GM12878 (cell line): ENCODE measurements around the gene CTSE. TPM values are rescaled to one million over a fixed set of nuclear protein-coding genes. Genes with fewer than 3 reads are reported as not detected.

Source experiments
- ATAC-seq: fragments of 200-7000 bp; cut with Tn5 transposase; 3 replicates; pipeline ENCODE4 v1.9.1; 2020; ENCODE audit warnings: mild to moderate bottlenecking, moderate library complexity
- BruUV-seq: library from RNA; stranded (reverse); fragments of 400-500 nt; replicated peaks from 2 replicates; lab custom pipeline; 2021; lab: Mats Ljungman, UMichigan
- CTCF ChIA-PET: fragments of 300-600 bp; sonication (Branson Sonifier 250); formaldehyde crosslinking; extraction: SDS; loops from one replicate; lab custom pipeline; 2021; ENCODE audit warnings: inconsistent platforms; lab: Yijun Ruan, JAX
- POLR2A ChIA-PET: fragments of 350-600 bp; formaldehyde crosslinking; extraction: SDS; loops from one replicate; lab custom pipeline; 2021; ENCODE audit warnings: inconsistent platforms; lab: Charles Lee
- RAD21 ChIA-PET: fragments of 300-600 bp; sonication (Branson Sonifier 250); formaldehyde crosslinking; loops from one replicate; lab custom pipeline; 2023; ENCODE audit warnings: antibody characterized with exemption; ENCODE audit not compliant: unreplicated experiment; lab: Charles Lee
- SMC1A ChIA-PET: fragments of 300-600 bp; sonication (Branson Sonifier 250); formaldehyde crosslinking; loops from one replicate; lab custom pipeline; 2023; ENCODE audit not compliant: unreplicated experiment, uncharacterized antibody; lab: Charles Lee
- DNase-seq: peaks from one replicate; pipeline ENCODE4 v3.0.0-alpha.2; 2011; ENCODE audit warnings: low read depth, low spot score
- FAIRE-seq: peaks from 3 replicates; lab custom pipeline; 2011; peaks lifted over from hg19 to GRCh38; lab: Jason Lieb, UNC
- H2AFZ ChIP-seq: 2 replicates; pipeline ENCODE4 v1.6.0; 2011; ENCODE audit warnings: low read depth, low read length, control low read depth; ENCODE audit not compliant: control insufficient read depth
- H3K27ac ChIP-seq: 2 replicates; pipeline ENCODE4 v1.5.1; 2011; ENCODE audit warnings: control low read depth; ENCODE audit not compliant: control insufficient read depth, insufficient read depth
- H3K27me3 ChIP-seq, 2 experiments: replicated peaks in 1 of 2; 2 replicates each; pipeline versions ENCODE4 v1.6.0 to v1.6.1; 2011; ENCODE audit warnings: low read length in 1 of 2; ENCODE audit not compliant: control insufficient read depth in 2 of 2, insufficient read depth in 2 of 2
- H3K36me3 ChIP-seq, 2 experiments: 2 replicates each; pipeline ENCODE4 v1.5.1; 2011; ENCODE audit warnings: low read length in 1 of 2; ENCODE audit not compliant: control insufficient read depth in 2 of 2, insufficient read depth in 2 of 2
- H3K4me1 ChIP-seq: 2 replicates; pipeline ENCODE4 v1.6.1; 2011; ENCODE audit warnings: mild to moderate bottlenecking, low read length, moderate library complexity, mixed read lengths; ENCODE audit not compliant: control insufficient read depth, insufficient read depth
- H3K4me2 ChIP-seq: 2 replicates; pipeline ENCODE4 v1.6.0; 2011; ENCODE audit warnings: control low read depth; ENCODE audit not compliant: control insufficient read depth, insufficient read depth
- H3K4me3 ChIP-seq: fragments of 200-600 bp; sonication (generic); 2 replicates; pipeline ENCODE4 v1.5.1; 2016
- H3K79me2 ChIP-seq: 2 replicates; pipeline ENCODE4 v1.6.0; 2011; ENCODE audit warnings: low read length; ENCODE audit not compliant: control insufficient read depth, insufficient read depth
- H3K9ac ChIP-seq: 2 replicates; pipeline ENCODE4 v1.8.0; 2011; ENCODE audit warnings: low read length, control low read depth, mixed read lengths; ENCODE audit not compliant: control insufficient read depth, insufficient read depth
- H3K9me3 ChIP-seq: replicated peaks from 3 replicates; pipeline ENCODE4 v1.5.1; 2011; ENCODE audit warnings: mild to moderate bottlenecking, low read length; ENCODE audit not compliant: control insufficient read depth, insufficient read depth
- H4K20me1 ChIP-seq: 2 replicates; pipeline ENCODE4 v1.6.0; 2011; ENCODE audit not compliant: control insufficient read depth, insufficient read depth
- ASH2L ChIP-seq: fragments of 300-600, 200-600 bp; sonication (generic); IDR thresholded peaks from 2 replicates; pipeline ENCODE4 v1.6.1; 2017; ENCODE audit warnings: low read depth, mild to moderate bottlenecking, borderline replicate concordance
- BCL3 ChIP-seq: IDR thresholded peaks from 2 replicates; pipeline ENCODE4 v1.6.1; 2011; ENCODE audit warnings: borderline replicate concordance, low read depth, mild to moderate bottlenecking, moderate library complexity, low read length; ENCODE audit not compliant: insufficient read depth, poor library complexity, severe bottlenecking
- BMI1 ChIP-seq: fragments of 450-650 bp; IDR thresholded peaks from 2 replicates; pipeline ENCODE4 v1.6.1; 2016; ENCODE audit warnings: mild to moderate bottlenecking, moderate library complexity, borderline replicate concordance
- E2F8 ChIP-seq: fragments of 450-650 bp; IDR thresholded peaks from 2 replicates; pipeline ENCODE4 v1.6.1; 2018; ENCODE audit warnings: mild to moderate bottlenecking, low read depth, moderate library complexity; ENCODE audit not compliant: partially characterized antibody
- ELK1 ChIP-seq: IDR thresholded peaks from 2 replicates; pipeline ENCODE4 v1.6.1; 2012; ENCODE audit warnings: low read depth, low read length, improper control_type of control experiment
- EZH2 ChIP-seq: IDR thresholded peaks from 2 replicates; pipeline ENCODE4 v1.6.1; 2012; ENCODE audit warnings: low read depth, mild to moderate bottlenecking, control low read depth, inconsistent platforms, low read length, borderline replicate concordance; ENCODE audit not compliant: control insufficient read depth
- GATAD2B ChIP-seq: fragments of 450-650 bp; conservative IDR thresholded peaks from 2 replicates; pipeline ENCODE4 v1.6.1; 2017; ENCODE audit warnings: low read depth, mild to moderate bottlenecking, moderate library complexity
- IKZF2 ChIP-seq, 2 experiments: fragments of 450-650 bp; IDR thresholded peaks; 2 replicates each; pipeline ENCODE4 v1.6.1; 2017; ENCODE audit warnings: mild to moderate bottlenecking in 2 of 2, moderate library complexity in 2 of 2
- POU2F2 ChIP-seq: IDR thresholded peaks from 3 replicates; pipeline ENCODE4 v1.6.1; 2011; ENCODE audit warnings: low read depth, mild to moderate bottlenecking, low read length, borderline replicate concordance
- RCOR1 ChIP-seq: conservative IDR thresholded peaks from 2 replicates; pipeline ENCODE4 v1.6.1; 2012; ENCODE audit warnings: low read depth, low read length, improper control_type of control experiment
- SMARCA5 ChIP-seq: fragments of 450-650 bp; IDR thresholded peaks from 2 replicates; pipeline ENCODE4 v1.6.1; 2017; ENCODE audit warnings: mild to moderate bottlenecking
- TAF1 ChIP-seq: IDR thresholded peaks from 2 replicates; pipeline ENCODE4 v1.6.1; 2011; ENCODE audit warnings: mild to moderate bottlenecking, low read depth, low read length, borderline replicate concordance
- WGBS: methylation state at CpG from one replicate; pipeline ENCODE4 v1.1.6; 2016; ENCODE audit warnings: low lambda C conversion rate; ENCODE audit not compliant: insufficient replicate concordance, insufficient coverage; ENCODE audit errors: missing lambda C conversion rate; 5-methylcytosine and 5-hydroxymethylcytosine counted together
- in situ Hi-C: fragments of 300-500 bp; cut with MboI; formaldehyde crosslinking; loops from 9 replicates; pipeline ENCODE4 v1.14.3; 2018; ENCODE audit warnings: mixed read lengths
- intact Hi-C: fragments of 100-400 bp; cut with micrococcal nuclease; formaldehyde crosslinking; loops from one replicate; pipeline ENCODE4 v1.14.2; 2022; ENCODE audit not compliant: unreplicated experiment
- polyA plus RNA-seq, 11 experiments: library from polyadenylated mRNA; depleted of rRNA in 4 of 11; unstranded in 6 of 11; stranded (reverse) in 5 of 11; fragments of >200 nt; fragmentation: Nextera tagmentation in 4 of 11; fragmentation: Illumina TruSeq in 1 of 11; extraction: Ambion mirVana in 4 of 11; extraction: Trizol in 1 of 11; gene quantifications; 1 replicate in 1 of 11; 2 replicates in 10 of 11; pipeline versions ENCODE4 v1.2.1 to v1.2.3, GENCODE V29; 2011 to 2016; ENCODE audit warnings: inconsistent platforms in 2 of 11, missing spikeins in 2 of 11, low read depth in 1 of 11
- total RNA-seq, 4 experiments: library from RNA; depleted of rRNA in 3 of 4; stranded (reverse); fragments of >200 nt in 3 of 4; fragmentation: Illumina TruSeq in 1 of 4; extraction: Trizol in 1 of 4; gene quantifications; 2 replicates each; pipeline versions ENCODE4 v1.2.1 to v1.2.3, GENCODE V29; 2013 to 2021

Gene CTSE
- total and polyA plus RNA-seq, 10 of the 15 experiments (the other 5 are each of a cell fraction or from before 2014, with no cell fraction given), result 0.26 TPM; not detected in 9

- TF ChIP-seq GATAD2B, result no peak
- no peak for TF ChIP-seq TAF1
- TF ChIP-seq ELK1, result no peak
- TF ChIP-seq EZH2, result no peak
These were observed 929 bp downstream of the CTSE start (continued) for GRCh38 chr1:206022766-206023165.

GRCh38 chr1:206021626-206022365 is 1.9 kb downstream of the CTSE start:
- Histone ChIP-seq H3K4me3 (no peak overlapping the region), H3K9ac (no peak overlapping the region), H3K4me2 (no peak overlapping the region), H4K20me1 (no peaks in the 10 kb centered on the region), H3K27ac (no peak overlapping the region), H3K4me1 (no peaks in the 10 kb centered on the region), H3K79me2 (no peaks in the 10 kb centered on the region), H3K36me3 (no peaks in the 10 kb centered on the region), H3K9me3 (no peaks in the 10 kb centered on the region; the same call in 2 of the 3 replicates), H2AFZ (no peak overlapping the region), H3K27me3 (peaks cover 0 to 5% of the 10 kb centered on the region in 2 experiments; a peak in 2 of 4 replicates)
- intact Hi-C loops, result no loop called here
- ChIA-PET SMC1A (interaction anchor here (2.0 kb wide), 1 partner anchor 9 kb away, joined by 10 read pairs; no protein-coding TSS in a partner anchor), POLR2A (no interaction called here), RAD21 (interaction anchor here (1.0 to 1.3 kb wide), 2 partner anchors 12 to 44 kb away, joined by 3 read pairs; no protein-coding TSS in a partner anchor), CTCF (interaction anchor here (1.0 to 1.3 kb wide), 2 partner anchors 8 to 84 kb away, joined by 5 to 8 read pairs; no protein-coding TSS in a partner anchor)
- in situ Hi-C loops, result no loop called here
- FAIRE-seq (no peak), ATAC-seq (no peak), DNase-seq (no peak)
- no TSS peak for BruUV-seq
- WGBS, result 64% methylated on average over 4 of the region's 4 CpGs
- TF ChIP-seq ELK1 (no peak), E2F8 (no peak), SMARCA5 (no peak), POU2F2 (no peak), BCL3 (no peak), RCOR1 (no peak), ASH2L (no peak), BMI1 (no peak), IKZF2 (IDR thresholded peaks at IDR 0.05) (no peak)
